Adrenal gland (tissue), 5 donors: Measurements from ENCODE around the gene NHEJ1.
"Not testable (repeated sequence)": the region's sequence is repeated elsewhere in the genome, so short reads cannot be mapped to it uniquely, and the experiment has no call there.

Experiments
- CTCF ChIP-seq, 6 experiments: fragments of 450-650 bp in 4 of 6; fragments of 200-600 bp in 2 of 6; sonication (generic) in 1 of 6; IDR thresholded peaks; 1 replicate in 5 of 6; 2 replicates in 1 of 6; pipeline versions ENCODE4 v1.5.1 to v1.8.0; 2016 to 2021; ENCODE audit warnings: antibody characterized with exemption in 6 of 6, mild to moderate bottlenecking in 2 of 6, moderate library complexity in 1 of 6
- POLR2A ChIP-seq, 2 donors: fragments of 450-650 bp; IDR thresholded peaks; one replicate each; pipeline ENCODE4 v1.6.1; 2017; ENCODE audit warnings: antibody characterized with exemption in 2 of 2, mild to moderate bottlenecking in 2 of 2, moderate library complexity in 1 of 2
- donor health status: DM: no; HTN: no; CAD: no.

DNA sequence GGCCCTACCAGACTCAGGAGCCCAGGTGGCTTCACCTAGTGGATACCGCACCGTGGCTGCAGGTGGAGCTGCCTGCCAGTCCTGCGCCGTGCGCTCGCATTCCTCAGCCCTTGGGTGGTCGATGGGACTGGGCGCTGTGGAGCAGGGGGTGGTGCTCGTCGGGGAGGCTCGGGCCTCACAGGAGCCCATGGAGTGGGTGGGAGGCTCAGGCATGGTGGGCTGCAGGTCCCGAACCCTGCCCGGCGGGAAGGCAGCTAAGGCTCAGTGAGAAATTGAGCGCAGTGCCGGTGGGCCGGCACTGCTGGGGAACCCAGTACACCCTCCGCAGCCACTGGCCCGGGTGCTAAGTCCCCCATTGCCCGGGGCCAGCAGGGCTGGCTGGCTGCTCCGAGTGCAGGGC is 40.7 kb upstream of the NHEJ1 start:
- TF ChIP-seq POLR2A, CTCF (IDR thresholded peaks at IDR 0.05): not testable (repeated sequence)
